NCI-H226 (cell line): ENCODE data around the gene CDH4.

Experiments used
- DNase-seq: peaks from one replicate; pipeline ENCODE4 v3.0.0-alpha.2; 2015

The CDH4 gene

DNA sequence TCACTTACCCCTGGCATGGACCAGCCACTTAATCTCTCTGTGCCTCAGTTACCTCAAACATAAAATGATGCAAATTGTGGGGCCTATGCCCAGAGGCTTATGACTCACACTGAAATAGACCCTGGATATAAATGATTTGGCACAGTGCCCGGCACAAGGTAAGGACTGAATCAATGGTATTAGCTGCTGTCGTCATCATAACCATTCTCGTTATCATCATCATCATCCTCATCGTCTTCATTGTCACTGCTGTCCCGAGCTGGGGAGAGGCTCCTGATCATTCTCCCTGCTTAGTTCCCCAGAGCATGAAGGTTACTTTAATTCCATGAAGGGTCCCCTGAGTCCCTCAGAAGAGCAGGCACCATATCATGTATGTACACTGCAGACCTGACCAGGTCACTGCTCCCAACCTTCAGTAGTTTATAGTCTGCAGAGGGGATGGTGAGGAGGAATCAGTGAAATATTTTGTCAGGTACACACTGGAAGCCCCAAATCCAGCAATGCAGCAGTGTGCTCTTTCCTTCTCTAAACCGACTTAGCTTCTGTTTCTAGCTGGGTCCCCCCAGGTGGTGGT lies 664.3 kb downstream of the CDH4 start:
- DNase-seq: no peak

GRCh38 chr20:61917474-61918145 lies 665.5 kb downstream of the CDH4 start:
- no peak for DNase-seq

GRCh38 chr20:61918548-61918947 lies 666.5 kb downstream of the CDH4 start:
- no peak for DNase-seq

DNA sequence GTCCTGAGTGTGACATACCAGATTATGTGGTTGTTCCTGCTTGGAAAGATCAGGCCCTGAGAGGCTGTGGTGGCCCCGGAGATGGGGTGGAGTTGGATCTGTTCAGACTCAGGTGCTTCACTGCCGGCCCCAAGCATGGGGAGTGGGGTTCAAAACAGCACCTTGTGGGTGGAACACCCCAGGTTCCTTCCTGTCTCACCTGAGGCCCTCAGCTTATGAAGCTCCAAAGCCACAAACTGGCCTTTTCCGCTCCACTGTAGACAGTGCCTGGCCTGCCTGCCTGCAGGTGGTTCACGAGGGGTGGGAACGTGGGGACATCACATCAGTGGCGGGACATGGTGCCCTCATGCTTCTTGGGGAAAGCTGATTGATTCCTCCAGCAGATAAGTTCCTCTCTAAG lies 667.2 kb downstream of the CDH4 start:
- DNase-seq: no peak

GRCh38 chr20:61919675-61920365 lies 667.8 kb downstream of the CDH4 start:
- no peak for DNase-seq

- no peak for DNase-seq
Observed at GRCh38 chr20:61922411-61922810, 670.4 kb downstream of the CDH4 start.

- no peak for DNase-seq
Observed at GRCh38 chr20:61922936-61923335, 670.9 kb downstream of the CDH4 start.

GRCh38 chr20:61923371-61924166 lies 671.5 kb downstream of the CDH4 start:
- DNase-seq: no peak

- DNase-seq: no peak
Observed at GRCh38 chr20:61924211-61924857, 672.3 kb downstream of the CDH4 start.

- DNase-seq: no peak
Observed at GRCh38 chr20:61924858-61925554, 672.9 kb downstream of the CDH4 start.

DNA sequence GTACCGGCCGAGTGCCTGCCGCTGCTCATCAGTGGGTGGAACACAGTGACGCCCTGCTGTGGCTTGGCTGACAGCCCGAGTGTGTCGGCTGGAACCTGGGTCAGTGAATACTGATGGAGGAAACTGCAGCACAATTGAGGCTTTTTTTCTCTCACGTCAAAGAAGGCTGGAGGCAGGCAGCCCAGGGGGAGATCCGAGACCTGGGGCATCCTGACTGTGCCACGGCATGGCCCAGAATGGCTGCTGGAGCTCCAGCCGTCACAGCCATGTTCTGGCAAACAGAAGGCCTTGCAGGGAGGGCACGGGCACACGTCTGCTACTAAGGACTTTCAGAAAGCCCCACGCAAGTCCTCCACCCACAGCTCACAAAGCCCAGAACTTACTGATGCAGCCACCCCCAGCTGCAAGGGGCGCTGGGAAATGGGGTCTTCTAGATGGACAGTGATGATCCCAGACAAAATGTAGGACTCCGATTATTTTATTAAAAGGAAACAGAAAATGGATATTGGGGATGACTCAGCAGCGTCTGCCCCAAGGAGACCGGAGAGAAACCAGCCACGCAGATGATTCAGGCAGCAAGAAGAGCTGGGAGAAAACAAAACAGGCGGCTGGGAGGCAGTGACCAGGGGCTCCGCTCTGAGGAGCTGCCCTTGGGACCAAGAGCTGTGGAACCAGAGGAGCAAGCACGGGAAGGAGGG lies 673.6 kb downstream of the CDH4 start:
- DNase-seq: no peak

GRCh38 chr20:61926253-61926613 lies 674.2 kb downstream of the CDH4 start:
- DNase-seq: no peak

- no peak for DNase-seq
Observed at GRCh38 chr20:61926796-61927192, 674.7 kb downstream of the CDH4 start.

GRCh38 chr20:61927193-61927825 lies 675.2 kb downstream of the CDH4 start:
- no peak for DNase-seq

- no peak for DNase-seq
Observed at GRCh38 chr20:61927826-61928541, 675.9 kb downstream of the CDH4 start.

- DNase-seq: no peak
Observed at GRCh38 chr20:61929561-61929960, 677.5 kb downstream of the CDH4 start.

GRCh38 chr20:61929971-61930666 lies 678.1 kb downstream of the CDH4 start:
- no peak for DNase-seq

- DNase-seq: no peak
Observed at GRCh38 chr20:61930776-61931475, 678.9 kb downstream of the CDH4 start.

DNA sequence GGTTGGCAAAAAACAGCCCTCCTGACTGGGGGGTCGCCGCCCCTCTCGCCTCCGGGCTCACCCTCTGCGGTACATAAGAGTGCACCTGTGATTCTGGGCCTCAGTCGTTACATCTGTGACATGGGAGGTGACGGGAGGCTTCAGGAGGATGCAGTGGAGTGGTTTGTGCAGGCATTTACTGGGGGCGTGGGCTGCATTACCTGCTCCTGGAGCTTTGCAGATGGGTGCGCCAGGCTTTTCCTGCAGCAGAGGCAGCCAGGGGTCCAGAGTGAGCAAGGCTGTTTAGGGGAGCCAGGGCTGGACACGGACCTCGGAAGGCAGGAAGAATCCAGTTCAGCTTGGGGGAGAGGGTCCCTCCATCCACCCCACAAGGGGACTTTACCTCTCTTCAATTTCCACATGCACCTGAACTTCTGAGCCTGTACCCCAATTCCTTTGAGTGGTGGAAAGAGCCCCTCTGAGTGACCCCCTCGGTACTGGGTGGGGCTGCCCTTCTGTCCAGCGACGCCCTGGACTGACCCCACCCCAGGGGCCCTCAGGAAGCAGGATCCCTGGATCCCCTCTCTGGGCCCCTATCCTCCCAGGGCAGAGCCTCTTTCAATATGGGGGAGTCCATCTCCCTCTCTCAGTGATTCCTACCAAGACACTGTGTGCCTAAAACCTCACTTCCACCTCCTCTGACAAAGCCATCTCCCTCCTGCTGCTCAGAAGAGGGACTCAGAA lies 679.6 kb downstream of the CDH4 start:
- no peak for DNase-seq
